A673 (cell line): ENCODE results near the gene OR1Q1.

ENCODE experiments used
- EZH2 ChIP-seq: fragments of 200-600 bp; sonication (generic); IDR thresholded peaks from 2 replicates; pipeline ENCODE4 v1.6.1; 2017; ENCODE audit warnings: borderline replicate concordance, low read depth, mild to moderate bottlenecking, mixed read lengths, antibody characterized with exemption, low read length; ENCODE audit not compliant: poor library complexity, severe bottlenecking
- TF ChIP-seq, protein P1 (sequence below): fragments of 300-800, 200-600 bp; sonication (generic); conservative IDR thresholded peaks from 2 replicates; pipeline ENCODE4 v1.5.1; 2017; ENCODE audit warnings: low read depth, mild to moderate bottlenecking, antibody characterized with exemption, low read length, moderate library complexity, mixed read lengths

- TF ChIP-seq EZH2, result no peak
- TF ChIP-seq, protein P1, sequence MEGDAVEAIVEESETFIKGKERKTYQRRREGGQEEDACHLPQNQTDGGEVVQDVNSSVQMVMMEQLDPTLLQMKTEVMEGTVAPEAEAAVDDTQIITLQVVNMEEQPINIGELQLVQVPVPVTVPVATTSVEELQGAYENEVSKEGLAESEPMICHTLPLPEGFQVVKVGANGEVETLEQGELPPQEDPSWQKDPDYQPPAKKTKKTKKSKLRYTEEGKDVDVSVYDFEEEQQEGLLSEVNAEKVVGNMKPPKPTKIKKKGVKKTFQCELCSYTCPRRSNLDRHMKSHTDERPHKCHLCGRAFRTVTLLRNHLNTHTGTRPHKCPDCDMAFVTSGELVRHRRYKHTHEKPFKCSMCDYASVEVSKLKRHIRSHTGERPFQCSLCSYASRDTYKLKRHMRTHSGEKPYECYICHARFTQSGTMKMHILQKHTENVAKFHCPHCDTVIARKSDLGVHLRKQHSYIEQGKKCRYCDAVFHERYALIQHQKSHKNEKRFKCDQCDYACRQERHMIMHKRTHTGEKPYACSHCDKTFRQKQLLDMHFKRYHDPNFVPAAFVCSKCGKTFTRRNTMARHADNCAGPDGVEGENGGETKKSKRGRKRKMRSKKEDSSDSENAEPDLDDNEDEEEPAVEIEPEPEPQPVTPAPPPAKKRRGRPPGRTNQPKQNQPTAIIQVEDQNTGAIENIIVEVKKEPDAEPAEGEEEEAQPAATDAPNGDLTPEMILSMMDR, result no peak
These were observed 8.0 kb upstream of the OR1Q1 start for GRCh38 chr9:122606587-122606986.
